B cell (primary cell): ENCODE data around the gene GYPA.

Experiments
- EZH2 ChIP-seq: IDR thresholded peaks from 2 replicates; pipeline ENCODE4 v1.6.1; 2012; ENCODE audit warnings: borderline replicate concordance, low read depth, mild to moderate bottlenecking, moderate library complexity, low read length; ENCODE audit not compliant: insufficient read depth, poor library complexity, severe bottlenecking
- TF ChIP-seq, protein P1 (sequence below): fragments of 200-600 bp; IDR thresholded peaks from one replicate; pipeline ENCODE4 v1.8.0; 2022; ENCODE audit warnings: antibody characterized with exemption, mild to moderate bottlenecking

DNA sequence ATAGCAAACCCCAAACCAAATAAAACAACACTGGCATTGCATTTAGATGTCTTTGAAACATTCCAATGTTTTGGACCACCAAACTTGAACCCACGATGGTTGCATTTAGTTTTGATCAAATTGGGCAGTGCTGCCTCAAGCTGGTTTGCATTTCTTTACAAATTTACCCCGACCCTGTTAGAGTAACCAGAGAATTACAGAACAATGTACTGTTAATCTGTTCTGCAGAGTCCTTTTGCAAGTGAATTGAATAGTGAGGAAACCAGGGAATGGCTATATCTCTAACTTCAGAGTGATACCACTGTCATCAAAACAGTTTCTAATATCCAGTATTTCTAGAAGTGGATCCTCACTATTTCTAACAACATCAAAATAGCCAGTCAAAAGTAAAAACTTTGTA is 49.5 kb upstream of the GYPA start:
- TF ChIP-seq EZH2 = no peak
- TF ChIP-seq, protein P1, sequence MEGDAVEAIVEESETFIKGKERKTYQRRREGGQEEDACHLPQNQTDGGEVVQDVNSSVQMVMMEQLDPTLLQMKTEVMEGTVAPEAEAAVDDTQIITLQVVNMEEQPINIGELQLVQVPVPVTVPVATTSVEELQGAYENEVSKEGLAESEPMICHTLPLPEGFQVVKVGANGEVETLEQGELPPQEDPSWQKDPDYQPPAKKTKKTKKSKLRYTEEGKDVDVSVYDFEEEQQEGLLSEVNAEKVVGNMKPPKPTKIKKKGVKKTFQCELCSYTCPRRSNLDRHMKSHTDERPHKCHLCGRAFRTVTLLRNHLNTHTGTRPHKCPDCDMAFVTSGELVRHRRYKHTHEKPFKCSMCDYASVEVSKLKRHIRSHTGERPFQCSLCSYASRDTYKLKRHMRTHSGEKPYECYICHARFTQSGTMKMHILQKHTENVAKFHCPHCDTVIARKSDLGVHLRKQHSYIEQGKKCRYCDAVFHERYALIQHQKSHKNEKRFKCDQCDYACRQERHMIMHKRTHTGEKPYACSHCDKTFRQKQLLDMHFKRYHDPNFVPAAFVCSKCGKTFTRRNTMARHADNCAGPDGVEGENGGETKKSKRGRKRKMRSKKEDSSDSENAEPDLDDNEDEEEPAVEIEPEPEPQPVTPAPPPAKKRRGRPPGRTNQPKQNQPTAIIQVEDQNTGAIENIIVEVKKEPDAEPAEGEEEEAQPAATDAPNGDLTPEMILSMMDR = no peak
